Naive thymus-derived CD4-positive, alpha-beta T cell (primary cell): ENCODE measurements around the gene HOTAIR. TPM values are rescaled to one million over a fixed set of nuclear protein-coding genes. Genes with fewer than 3 reads are reported as not detected.

ENCODE experiments used
- ATAC-seq: fragments of 150-1000 bp; cut with Tn5 transposase; 2 replicates; pipeline ENCODE4 v1.10.0; 2021; ENCODE audit warnings: mild to moderate bottlenecking, moderate library complexity
- CTCF ChIA-PET: fragments of 350-600 bp; sonication (Branson Sonifier 250); formaldehyde crosslinking; loops from one replicate; lab custom pipeline; 2021; ENCODE audit warnings: antibody characterized with exemption; lab: Charles Lee
- POLR2A ChIA-PET: fragments of 350-600 bp; sonication (Branson Sonifier 250); formaldehyde crosslinking; loops from one replicate; lab custom pipeline; 2021; ENCODE audit warnings: antibody characterized with exemption, inconsistent platforms; lab: Charles Lee
- DNase-seq, 9 donors: peaks; one replicate each; pipeline versions ENCODE4 v3.0.0 to v3.0.0-alpha.2; 2020 to 2022; ENCODE audit warnings: mixed read lengths in 1 of 9
- H3K27ac ChIP-seq: one replicate; pipeline ENCODE4 v1.7.0; 2013; ENCODE audit warnings: mild to moderate bottlenecking, low read depth, low read length, moderate library complexity
- H3K27me3 ChIP-seq, 2 donors: one replicate each; pipeline ENCODE4 v1.7.0; 2013; ENCODE audit warnings: low read length in 2 of 2, mild to moderate bottlenecking in 2 of 2, moderate library complexity in 2 of 2; ENCODE audit not compliant: control insufficient read depth in 2 of 2, insufficient read depth in 2 of 2
- H3K36me3 ChIP-seq, 3 experiments: 1 replicate in 2 of 3; 2 replicates in 1 of 3; pipeline ENCODE4 v1.7.0; 2013; ENCODE audit warnings: low read length in 3 of 3, mild to moderate bottlenecking in 3 of 3, moderate library complexity in 1 of 3; ENCODE audit not compliant: insufficient read depth in 3 of 3, control insufficient read depth in 2 of 3
- H3K4me1 ChIP-seq, 2 donors: one replicate each; pipeline ENCODE4 v1.7.0; 2013; ENCODE audit warnings: low read length in 2 of 2, mild to moderate bottlenecking in 2 of 2, moderate library complexity in 1 of 2; ENCODE audit not compliant: control insufficient read depth in 2 of 2, insufficient read depth in 2 of 2
- H3K4me3 ChIP-seq: 2 replicates; pipeline ENCODE4 v1.7.0; 2013; ENCODE audit warnings: mild to moderate bottlenecking, low read length
- H3K9me3 ChIP-seq, 3 experiments: 1 replicate in 2 of 3; 2 replicates in 1 of 3; pipeline ENCODE4 v1.7.0; 2013; ENCODE audit warnings: low read length in 3 of 3; ENCODE audit not compliant: control insufficient read depth in 2 of 3
- H3K27ac Mint-ChIP-seq, 9 donors: one replicate each; pipeline ENCODE4 v1.8.0; 2020 to 2022; ENCODE audit warnings: mixed read lengths in 9 of 9, mild to moderate bottlenecking in 8 of 9, moderate library complexity in 5 of 9, inconsistent platforms in 2 of 9
- H3K27me3 Mint-ChIP-seq, 5 donors: one replicate each; pipeline ENCODE4 v1.8.0; 2021 to 2022; ENCODE audit warnings: mixed read lengths in 5 of 5, mild to moderate bottlenecking in 1 of 5
- H3K36me3 Mint-ChIP-seq, 5 donors: one replicate each; pipeline ENCODE4 v1.8.0; 2020 to 2022; ENCODE audit warnings: mixed read lengths in 5 of 5, mild to moderate bottlenecking in 3 of 5, inconsistent platforms in 1 of 5
- H3K4me1 Mint-ChIP-seq, 7 donors: one replicate each; pipeline ENCODE4 v1.8.0; 2020 to 2022; ENCODE audit warnings: mixed read lengths in 7 of 7, mild to moderate bottlenecking in 3 of 7, inconsistent platforms in 1 of 7
- H3K4me3 Mint-ChIP-seq, 10 donors: one replicate each; pipeline ENCODE4 v1.8.0; 2020 to 2022; ENCODE audit warnings: mild to moderate bottlenecking in 10 of 10, mixed read lengths in 10 of 10, moderate library complexity in 6 of 10, inconsistent platforms in 2 of 10
- H3K9me3 Mint-ChIP-seq, 11 donors: one replicate each; pipeline ENCODE4 v1.8.0; 2020 to 2022; ENCODE audit warnings: mixed read lengths in 11 of 11, mild to moderate bottlenecking in 4 of 11, inconsistent platforms in 1 of 11, moderate library complexity in 1 of 11
- intact Hi-C, 2 donors: fragments of 100-400 bp; cut with micrococcal nuclease; formaldehyde crosslinking; loops; one replicate each; pipeline ENCODE4 v1.15.1; 2023
- polyA plus RNA-seq, 2 donors: library from polyadenylated mRNA; unstranded; fragments of 300-500 nt; fragmentation: Illumina TruSeq; gene quantifications; one replicate each; pipeline ENCODE4 v1.2.3, GENCODE V29; 2021
- total RNA-seq, 6 experiments: library from RNA in 5 of 6; stranded (reverse) in 5 of 6; gene quantifications; 1 replicate in 5 of 6; 2 replicates in 1 of 6; pipeline ENCODE4 v1.2.3 and lab custom pipeline; 2021 to 2026

Gene HOTAIR
- total and polyA plus RNA-seq, 7 experiments from 2014 or later, result not detected

GRCh38 chr12:54011665-54012532, 37.1 kb upstream of the HOTAIR start:
- H3K36me3 Mint-ChIP-seq, result no peaks in the 10 kb centered on the region
- no peaks in the 10 kb centered on the region for H3K9me3 ChIP-seq
- peaks cover 83 to 97% (median 88%) of the 10 kb centered on the region in 5 donors for H3K27me3 Mint-ChIP-seq
- ChIA-PET POLR2A (interaction anchor here (0.8 kb wide), 1 partner anchor 212 kb away, joined by 3 read pairs; no protein-coding TSS in a partner anchor), CTCF (interaction anchor here (1.1 kb wide), 1 partner anchor 204 kb away, joined by 3 read pairs; no protein-coding TSS in a partner anchor)
- no peak overlapping the region for H3K27ac ChIP-seq
- peaks cover 31 to 72% of the 10 kb centered on the region in 2 donors for H3K27me3 ChIP-seq
- no peak for ATAC-seq
- H3K4me1 ChIP-seq, result peaks cover 13% of the 10 kb centered on the region in 2 donors
- peak overlapping the region in 2 of 10 donors; percentile 25 to 48 for H3K4me3 Mint-ChIP-seq
- intact Hi-C loops, result no loop called here
- no peaks in the 10 kb centered on the region for H3K36me3 ChIP-seq
- no peak overlapping the region for H3K27ac Mint-ChIP-seq
- no peak overlapping the region for H3K4me3 ChIP-seq
- peaks cover 13 to 51% (median 27%) of the 10 kb centered on the region in 7 donors for H3K4me1 Mint-ChIP-seq
- DNase-seq, result no peak
- H3K9me3 Mint-ChIP-seq, result peaks cover 0 to 1% (median 0%) of the 10 kb centered on the region in 11 donors

- peaks cover 0 to 1% (median 0%) of the 10 kb centered on the region in 11 donors for H3K9me3 Mint-ChIP-seq
- intact Hi-C loops, result no loop called here
Observed at GRCh38 chr12:54010972-54011664, 36.4 kb upstream of the HOTAIR start.

GRCh38 chr12:54010053-54010971, 35.6 kb upstream of the HOTAIR start:
- ATAC-seq (no peak), DNase-seq (no peak)
- Histone ChIP-seq H3K4me3 (no peak overlapping the region), H3K27me3 (peaks cover 28 to 71% of the 10 kb centered on the region in 2 donors), H3K36me3 (no peaks in the 10 kb centered on the region), H3K27ac (no peak overlapping the region), H3K9me3 (no peaks in the 10 kb centered on the region), H3K4me1 (peaks cover 13 to 23% of the 10 kb centered on the region in 2 donors)
- Mint-ChIP-seq H3K4me3 (peak overlapping the region in 5 of 10 donors; percentile 51 to 81 (median 76)), H3K27me3 (peaks cover 89 to 97% (median 94%) of the 10 kb centered on the region in 5 donors), H3K36me3 (no peaks in the 10 kb centered on the region), H3K9me3 (peaks cover 0 to 1% (median 0%) of the 10 kb centered on the region in 11 donors), H3K27ac (peak overlapping the region in 1 of 9 donors; percentile 52), H3K4me1 (peaks cover 21 to 60% (median 34%) of the 10 kb centered on the region in 7 donors)
- intact Hi-C loops, result no loop called here
- POLR2A ChIA-PET, result interaction anchor here (0.7 to 0.9 kb wide), 2 partner anchors 24 to 196 kb away, joined by 3 read pairs; no protein-coding TSS in a partner anchor
- CTCF ChIA-PET, result interaction anchor here (1.3 to 7.0 kb wide), 3 partner anchors 21 to 192 kb away, joined by 3 to 55 read pairs (median 5); partner anchors contain the start of gene SMUG1

More at GRCh38 chr12:54010972-54011664, 36.4 kb upstream of the HOTAIR start:
- H3K27ac ChIP-seq, result no peak overlapping the region
- no peaks in the 10 kb centered on the region for H3K36me3 Mint-ChIP-seq
- H3K27me3 ChIP-seq, result peaks cover 30 to 72% of the 10 kb centered on the region in 2 donors
- no peak overlapping the region for H3K27ac Mint-ChIP-seq
- H3K4me3 ChIP-seq, result no peak overlapping the region
- H3K4me1 Mint-ChIP-seq, result peaks cover 18 to 55% (median 32%) of the 10 kb centered on the region in 7 donors
- ChIA-PET POLR2A (interaction anchor here (0.7 to 0.9 kb wide), 2 partner anchors 25 to 195 kb away, joined by 3 read pairs; no protein-coding TSS in a partner anchor), CTCF (interaction anchor here (1.3 kb wide), 2 partner anchors 20 to 191 kb away, joined by 3 to 5 read pairs; no protein-coding TSS in a partner anchor)
- H3K27me3 Mint-ChIP-seq, result peaks cover 89 to 97% (median 94%) of the 10 kb centered on the region in 5 donors
- no peaks in the 10 kb centered on the region for H3K9me3 ChIP-seq
- H3K4me1 ChIP-seq, result peaks cover 13 to 19% of the 10 kb centered on the region in 2 donors
- DNase-seq (no peak), ATAC-seq (no peak)
- peak overlapping the region in 3 of 10 donors; percentile 23 to 48 (median 25) for H3K4me3 Mint-ChIP-seq
- no peaks in the 10 kb centered on the region for H3K36me3 ChIP-seq

- intact Hi-C loops, result loop anchor here (2.0 to 10.0 kb wide), 3 partner anchors 17 to 365 kb away; no protein-coding TSS in a partner anchor
- CTCF ChIA-PET, result interaction anchor here (0.7 to 7.0 kb wide), 3 partner anchors 182 to 247 kb away, joined by 4 to 71 read pairs (median 55); partner anchors contain the start of gene SMUG1
- Histone ChIP-seq H3K27me3 (peaks cover 25 to 67% of the 10 kb centered on the region in 2 donors), H3K27ac (no peak overlapping the region), H3K36me3 (no peaks in the 10 kb centered on the region), H3K4me3 (no peak overlapping the region), H3K9me3 (no peaks in the 10 kb centered on the region), H3K4me1 (peaks cover 6 to 23% of the 10 kb centered on the region in 2 donors)
- peaks cover 87 to 97% (median 90%) of the 10 kb centered on the region in 5 donors for H3K27me3 Mint-ChIP-seq
- peak overlapping the region in 3 of 9 donors; percentile 38 to 69 (median 55) for H3K27ac Mint-ChIP-seq
- POLR2A ChIA-PET, result interaction anchor here (0.6 to 0.7 kb wide), 3 partner anchors 10 to 1905 kb away, joined by 3 read pairs; no protein-coding TSS in a partner anchor
- no peaks in the 10 kb centered on the region for H3K36me3 Mint-ChIP-seq
- peak overlapping the region; percentile 55 to 84 (median 76) for H3K4me3 Mint-ChIP-seq
- peaks cover 16 to 53% (median 28%) of the 10 kb centered on the region in 7 donors for H3K4me1 Mint-ChIP-seq
- peak; percentile 31 for ATAC-seq
- peaks cover 0 to 1% (median 0%) of the 10 kb centered on the region in 11 donors for H3K9me3 Mint-ChIP-seq
- DNase-seq, result peak in 2 of 9 donors; percentile 33 to 43
Observed at GRCh38 chr12:54009171-54010052, 34.7 kb upstream of the HOTAIR start.

- Mint-ChIP-seq H3K9me3 (no peaks in the 10 kb centered on the region), H3K27me3 (peaks cover 90 to 97% (median 92%) of the 10 kb centered on the region in 5 donors), H3K27ac (no peak overlapping the region), H3K4me3 (peak overlapping the region in 4 of 10 donors; percentile 36 to 75 (median 53)), H3K4me1 (peaks cover 15 to 53% (median 28%) of the 10 kb centered on the region in 7 donors), H3K36me3 (no peaks in the 10 kb centered on the region)
- Histone ChIP-seq H3K27me3 (peaks cover 29 to 65% of the 10 kb centered on the region in 2 donors), H3K36me3 (no peaks in the 10 kb centered on the region), H3K4me1 (peaks cover 6 to 23% of the 10 kb centered on the region in 2 donors), H3K9me3 (no peaks in the 10 kb centered on the region), H3K27ac (no peak overlapping the region), H3K4me3 (no peak overlapping the region)
- DNase-seq, result no peak
- no peak for ATAC-seq
- CTCF ChIA-PET, result interaction anchor here (1.1 to 7.0 kb wide), 4 partner anchors 25 to 199 kb away, joined by 5 to 71 read pairs (median 46); partner anchors contain the start of genes HOXC5 and SMUG1
- POLR2A ChIA-PET, result no interaction called here
- intact Hi-C loops, result loop anchor here (2.0 to 10.0 kb wide), 3 partner anchors 19 to 367 kb away; no protein-coding TSS in a partner anchor
Observed at GRCh38 chr12:54008260-54008552, 33.5 kb upstream of the HOTAIR start.
